Left cardiac atrium (tissue), 4 donors: ENCODE data around the gene SUCLG2. TPM values are rescaled to one million over a fixed set of nuclear protein-coding genes. Genes with fewer than 3 reads are reported as not detected.

Experiments
- ATAC-seq, 2 donors: fragments of 200-7000 bp; cut with Tn5 transposase; one replicate each; pipeline ENCODE4 v1.9.1; 2020; ENCODE audit warnings: mild to moderate bottlenecking in 2 of 2, moderate library complexity in 2 of 2
- DNase-seq: peaks from one replicate; pipeline ENCODE4 v3.0.0-alpha.2; 2020
- intact Hi-C, 2 donors: fragments of 100-400 bp; cut with DNase I; formaldehyde crosslinking; loops; one replicate each; pipeline versions ENCODE4 v1.14.1 to v1.15.1; 2022 to 2023
- total RNA-seq, 2 donors: library from RNA; stranded (reverse); fragmentation: NEBNext Ultra II Directional; extraction: Animal tissue kit (Norgen Biotek cat#: 25700); gene quantifications; one replicate each; pipeline ENCODE4 v1.2.1, GENCODE V29; 2021
- donor health status: DM: no; HTN: yes; CAD: no.
- donor health status: DM: no; HTN: yes; CAD: no; lungs with severe emphysema.
- donor health status: DM: yes; HTN: yes; CAD: no.
- donor health status: Dilated cardiomyopathy.

SUCLG2 gene
- total RNA-seq, 2 donors from 2014 or later: 74.6 to 82.8 TPM

GRCh38 chr3:67531181-67532101, 123.0 kb downstream of the SUCLG2 start:
- no peak for ATAC-seq
- DNase-seq: no peak
- intact Hi-C loops: no loop called here

- DNase-seq: no peak
- no peak for ATAC-seq
- intact Hi-C loops: no loop called here
Observed at GRCh38 chr3:67529915-67530314, 124.5 kb downstream of the SUCLG2 start.

DNA sequence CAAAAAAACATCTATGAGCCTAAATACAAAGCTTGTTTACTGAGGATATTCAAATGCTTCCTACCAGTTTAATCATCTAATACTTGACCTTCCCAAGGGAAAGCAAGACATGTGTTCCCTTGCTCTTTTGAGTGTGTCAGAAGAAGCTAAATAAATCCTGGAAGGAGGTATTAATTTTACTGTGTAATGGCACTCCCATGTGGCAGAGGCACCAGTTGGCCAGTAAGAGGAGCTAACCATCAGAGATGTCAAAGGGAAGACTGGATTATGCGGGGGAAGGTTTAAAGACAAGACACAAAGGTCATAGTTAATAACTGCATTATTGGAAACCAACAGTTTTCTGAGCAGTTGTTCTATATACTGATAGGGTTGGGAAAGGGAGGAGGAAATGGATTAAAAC, 125.1 kb downstream of the SUCLG2 start:
- intact Hi-C loops: no loop called here
- no peak for DNase-seq
- no peak for ATAC-seq

GRCh38 chr3:67526246-67526645, 128.2 kb downstream of the SUCLG2 start:
- DNase-seq (no peak), ATAC-seq (no peak)
- intact Hi-C loops: no loop called here

DNA sequence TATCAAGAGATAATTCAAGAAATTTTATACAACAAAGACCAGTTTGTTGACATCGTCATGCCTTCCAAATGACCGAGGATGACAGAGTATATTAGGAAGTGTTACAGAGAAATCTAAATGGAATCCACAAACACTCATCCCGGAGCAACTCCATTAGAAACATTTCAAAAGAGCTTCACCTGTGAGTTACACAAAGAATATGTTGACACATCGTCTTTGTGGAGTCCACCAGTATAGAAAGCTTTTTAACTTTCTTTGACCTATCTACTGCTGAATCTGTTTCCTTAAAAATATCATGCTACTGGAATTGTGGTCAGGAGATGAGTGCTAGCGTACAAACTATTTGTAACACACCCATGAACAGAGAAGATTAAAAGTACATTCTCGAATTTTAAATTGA, 130.4 kb downstream of the SUCLG2 start:
- no peak for DNase-seq
- ATAC-seq: no peak
- intact Hi-C loops: no loop called here

DNA sequence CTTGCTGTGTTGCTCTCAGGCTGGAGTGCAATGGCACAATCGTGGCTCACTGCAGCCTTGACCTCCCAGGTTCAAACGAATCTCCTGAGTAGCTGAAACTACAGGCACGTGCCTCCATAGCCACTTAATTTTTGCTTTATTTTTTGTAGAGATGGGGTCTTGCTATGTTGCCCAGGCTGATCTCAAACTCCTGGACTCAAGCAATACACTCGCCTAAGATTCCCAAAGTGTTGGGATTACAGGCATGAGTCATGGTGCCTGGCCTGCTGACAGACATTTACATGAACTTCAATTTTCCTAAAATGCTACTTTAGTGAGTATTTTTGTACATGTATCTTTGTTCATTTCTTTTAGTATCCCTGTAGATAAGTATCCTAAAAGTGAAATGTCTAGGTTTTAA, 132.3 kb downstream of the SUCLG2 start:
- no peak for DNase-seq
- ATAC-seq: no peak
- intact Hi-C loops: no loop called here

DNA sequence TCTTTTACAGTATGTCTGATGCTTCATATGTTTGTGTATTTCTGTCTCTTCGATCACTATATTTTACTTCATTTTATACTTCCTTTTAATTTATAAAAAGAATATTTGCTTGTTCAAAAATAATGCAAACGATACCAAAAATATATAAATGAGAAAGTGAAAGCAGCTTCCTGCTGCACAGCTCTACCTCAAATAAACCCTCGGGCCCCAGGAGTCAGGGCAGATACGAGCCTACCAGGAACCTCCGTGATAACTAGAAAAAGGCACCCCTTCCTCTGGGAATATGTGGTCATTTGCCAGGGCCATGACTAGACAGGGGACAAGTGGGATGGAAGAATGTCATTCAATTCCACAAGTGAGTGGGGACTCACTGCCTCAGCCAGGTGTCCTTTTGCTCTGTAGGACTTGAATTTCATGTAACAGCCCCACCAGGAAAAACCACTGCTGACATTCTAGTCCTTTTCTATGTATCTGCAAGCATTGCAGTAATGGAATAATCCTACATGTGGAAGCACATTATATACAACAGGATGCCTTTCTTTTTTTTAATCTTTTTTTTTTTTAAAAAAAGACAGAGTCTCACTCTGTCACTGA, 133.3 kb downstream of the SUCLG2 start:
- DNase-seq (no peak), ATAC-seq (no peak)
- intact Hi-C loops: no loop called here

DNA sequence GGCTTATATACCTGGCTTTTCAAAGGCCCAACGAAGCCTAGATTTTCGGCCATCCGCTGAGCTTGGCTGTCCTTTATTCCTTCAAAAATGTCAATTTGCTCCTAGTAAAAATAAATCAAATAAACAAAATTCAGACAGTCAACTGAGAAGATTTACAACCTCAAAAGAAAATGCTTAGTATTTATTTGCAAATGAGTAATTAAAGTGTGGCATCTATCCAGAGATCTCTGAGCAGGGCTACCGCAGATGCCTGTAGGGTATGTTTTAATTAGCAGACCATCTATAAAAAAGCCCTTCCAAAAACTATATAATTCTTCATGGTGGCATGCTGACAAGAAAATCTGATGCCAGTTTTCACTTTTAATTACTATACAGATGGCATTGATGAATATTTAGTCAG, 136.2 kb downstream of the SUCLG2 start:
- ATAC-seq (no peak), DNase-seq (no peak)
- intact Hi-C loops: no loop called here

DNA sequence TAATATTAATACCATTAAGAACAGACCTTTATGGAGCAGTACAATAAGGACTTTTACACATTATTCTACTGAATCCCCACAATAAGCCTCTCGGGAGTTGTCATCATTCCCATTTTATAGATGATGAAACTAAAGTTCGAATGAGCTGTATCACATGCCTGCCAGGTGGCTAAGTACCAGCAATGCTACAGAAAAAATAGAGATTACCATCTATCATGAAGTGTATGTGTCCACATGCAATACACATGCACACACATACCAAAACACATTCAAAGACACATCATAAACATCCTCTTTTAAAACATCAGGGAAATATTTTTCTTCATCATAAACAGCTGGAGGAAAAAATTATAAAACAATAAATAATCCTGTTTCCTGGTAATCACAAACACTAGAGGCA, 136.6 kb downstream of the SUCLG2 start:
- intact Hi-C loops: no loop called here
- DNase-seq: no peak
- no peak for ATAC-seq

DNA sequence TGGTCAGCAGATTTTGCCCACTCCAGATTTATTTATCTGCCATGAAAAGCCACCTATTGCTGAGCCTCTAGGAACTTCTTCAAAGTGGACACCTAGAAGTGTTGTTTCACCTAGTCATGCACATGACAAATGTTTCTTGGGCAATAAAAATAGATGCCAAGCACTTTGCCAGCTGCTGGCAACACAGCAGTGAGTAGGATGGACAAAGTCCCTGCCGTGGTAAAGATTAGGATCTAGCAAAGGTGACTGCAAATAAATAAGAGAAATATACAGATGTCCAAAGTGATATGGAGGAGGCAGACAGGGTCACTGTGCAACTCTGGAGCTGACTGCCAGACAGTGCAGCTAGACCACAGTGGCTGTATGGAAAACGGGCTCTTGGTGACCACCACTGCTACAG, 137.9 kb downstream of the SUCLG2 start:
- ATAC-seq (no peak), DNase-seq (no peak)
- intact Hi-C loops: no loop called here

DNA sequence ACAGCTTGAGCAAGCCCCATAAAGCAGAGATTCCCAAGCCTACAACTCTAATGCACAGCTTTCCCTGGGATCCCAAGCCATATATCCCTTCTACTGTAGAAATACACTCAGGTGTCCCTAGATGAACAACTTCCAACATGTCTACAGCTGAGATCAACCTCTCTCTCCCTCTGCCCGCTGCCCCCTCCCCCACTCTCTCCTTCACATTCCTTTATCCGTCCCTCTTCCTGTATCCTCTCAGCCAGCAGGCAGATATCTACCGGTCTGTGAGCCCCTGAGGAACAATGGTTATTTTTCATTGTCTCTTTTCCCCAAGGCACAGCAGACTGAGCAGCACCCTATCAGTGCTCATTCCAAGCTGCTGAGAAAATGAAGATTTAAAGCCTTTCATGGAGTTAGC, 138.6 kb downstream of the SUCLG2 start:
- intact Hi-C loops: no loop called here
- no peak for ATAC-seq
- no peak for DNase-seq

DNA sequence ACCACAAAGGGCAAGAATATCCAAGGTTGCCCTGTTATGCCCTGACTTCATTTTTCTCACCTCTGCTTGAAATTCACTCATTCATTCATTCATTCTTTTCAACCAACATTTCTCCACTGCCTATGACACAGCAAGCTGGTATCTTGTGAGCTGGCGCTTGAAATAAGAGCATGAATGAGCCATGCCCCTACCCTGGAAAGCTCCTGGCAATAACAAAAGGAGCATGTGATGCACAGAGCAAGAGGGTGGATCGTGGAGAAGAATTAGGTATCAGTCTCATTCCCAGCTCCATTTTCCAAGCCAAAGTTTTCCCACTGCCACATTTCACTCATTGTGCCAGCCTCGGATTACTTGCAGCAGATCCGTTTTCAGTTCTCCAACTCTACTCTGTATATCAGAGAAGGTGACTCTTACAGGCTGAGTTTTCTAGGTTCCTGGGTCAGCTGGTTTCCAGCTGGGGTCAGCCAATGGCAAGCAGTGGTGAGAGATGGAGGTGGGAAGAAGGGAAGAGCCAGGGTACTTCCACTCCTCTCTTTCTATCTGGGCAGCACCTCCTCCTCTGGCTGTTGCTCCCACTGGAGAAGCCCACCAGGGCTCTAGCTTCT, 144.8 kb downstream of the SUCLG2 start:
- no peak for ATAC-seq
- no peak for DNase-seq
- intact Hi-C loops: no loop called here

GRCh38 chr3:67507584-67507983, 146.8 kb downstream of the SUCLG2 start:
- no peak for ATAC-seq
- intact Hi-C loops: no loop called here

GRCh38 chr3:67500709-67501108, 153.7 kb downstream of the SUCLG2 start:
- DNase-seq: no peak
- no peak for ATAC-seq
- intact Hi-C loops: no loop called here

More at GRCh38 chr3:67507584-67507983, 146.8 kb downstream of the SUCLG2 start:
- no peak for DNase-seq

DNA sequence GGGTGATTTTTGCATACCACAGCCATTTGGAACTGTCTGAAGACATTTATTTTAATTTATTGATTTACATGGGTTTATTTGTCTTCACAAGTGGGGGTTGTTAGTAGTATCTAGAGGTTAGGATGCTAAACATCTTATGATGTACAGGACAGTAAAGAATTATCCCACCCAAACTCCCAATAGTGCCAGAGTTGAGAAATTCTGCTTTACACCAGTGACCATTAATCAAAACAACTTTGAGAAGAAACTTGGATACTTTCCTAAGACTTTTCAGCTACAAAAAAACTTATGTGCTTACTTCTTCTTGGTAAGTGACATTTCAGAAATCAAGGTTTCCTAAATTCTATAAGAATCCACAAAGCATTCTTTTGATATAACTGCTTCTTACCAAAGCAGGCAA, 156.7 kb downstream of the SUCLG2 start:
- DNase-seq: no peak
- no peak for ATAC-seq
- intact Hi-C loops: no loop called here

DNA sequence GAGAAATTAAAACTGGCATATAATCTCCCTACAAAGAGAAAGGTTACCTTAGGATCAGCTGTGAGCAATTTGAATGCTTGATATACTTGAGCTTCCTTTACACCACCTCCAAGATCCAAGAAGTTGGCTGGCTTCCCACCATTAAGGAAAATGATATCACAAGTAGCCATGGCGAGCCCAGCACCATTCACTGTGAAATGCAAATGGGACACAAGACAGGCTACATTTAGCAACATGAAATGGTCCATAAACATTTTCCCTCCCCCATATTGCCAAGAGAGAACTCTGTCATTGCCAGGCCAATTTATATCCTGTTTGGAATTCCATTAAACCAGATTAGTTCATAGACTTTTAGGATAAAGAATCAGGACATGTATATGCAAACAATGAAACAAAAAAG, 158.7 kb downstream of the SUCLG2 start:
- DNase-seq: no peak
- ATAC-seq: no peak
- intact Hi-C loops: no loop called here

DNA sequence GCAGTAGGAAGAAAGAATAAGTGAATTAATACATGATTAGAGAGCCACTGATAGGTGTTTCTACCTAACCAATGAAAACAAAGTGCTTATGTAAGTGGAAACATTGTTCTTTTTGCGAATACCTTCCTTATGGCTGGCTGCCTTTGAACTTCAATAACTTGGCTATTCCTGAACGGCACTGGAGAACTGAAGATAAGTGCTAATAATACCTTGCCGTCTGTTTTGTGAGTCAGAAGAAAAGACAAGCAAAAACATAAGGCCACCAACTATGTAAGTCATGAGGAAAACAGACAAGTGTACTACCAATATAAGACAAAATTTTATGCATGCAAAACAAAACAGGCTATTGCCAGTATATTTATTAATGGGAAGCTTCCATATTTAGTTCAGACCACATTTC, 160.6 kb downstream of the SUCLG2 start:
- no peak for ATAC-seq
- DNase-seq: no peak
- intact Hi-C loops: no loop called here

DNA sequence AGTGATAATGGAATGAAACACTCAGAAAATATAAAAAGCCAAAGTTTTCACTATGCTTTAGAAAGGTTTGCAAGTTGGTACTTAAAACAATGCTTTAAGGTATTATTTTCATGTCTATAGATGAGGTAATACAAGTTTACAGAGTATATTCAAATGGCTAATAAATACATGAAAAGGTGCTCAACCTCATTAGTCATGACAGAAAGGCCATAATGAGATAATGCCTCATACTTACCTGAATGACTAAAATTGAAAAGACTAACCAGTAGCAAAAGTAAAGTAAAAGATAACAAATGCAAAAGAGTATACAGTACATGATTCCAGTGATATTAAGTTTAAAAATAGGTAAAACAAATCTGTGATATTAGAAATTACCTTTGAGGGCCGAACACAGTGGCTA, 163.8 kb downstream of the SUCLG2 start:
- DNase-seq: no peak
- no peak for ATAC-seq
- intact Hi-C loops: no loop called here

GRCh38 chr3:67489816-67490215, 164.6 kb downstream of the SUCLG2 start:
- no peak for ATAC-seq
- no peak for DNase-seq
- intact Hi-C loops: no loop called here

- no peak for DNase-seq
- no peak for ATAC-seq
- intact Hi-C loops: no loop called here
Observed at GRCh38 chr3:67487564-67488114, 166.8 kb downstream of the SUCLG2 start.
